ENCODE results near the gene DMTF1. TPM values are rescaled to one million over a fixed set of nuclear protein-coding genes. Genes with fewer than 3 reads are reported as not detected.

The DMTF1 gene
- total and polyA plus RNA-seq, 2 of the 8 experiments (the other 6 are each of a cell fraction or from before 2014, with no cell fraction given), result 86.0 to 115 TPM

GRCh38 chr7:87152897-87153641 is 816 bp downstream of the DMTF1 start:
- peak overlapping the region; percentile 73 to 78 for H3K4me2 ChIP-seq (ENCODE audit: insufficient read depth in 1 of 2, low read depth in 2 of 2, low read length in 2 of 2)
- no peak overlapping the region for H2BK20ac ChIP-seq (ENCODE audit: low read length)
- no peak overlapping the region for H3K23ac ChIP-seq (ENCODE audit: insufficient read length)
- H3K79me1 ChIP-seq (ENCODE audit: low read depth, low read length), result no peaks in the 10 kb centered on the region
- H3K23me2 ChIP-seq (ENCODE audit: low read depth, low read length), result peaks cover 2% of the 10 kb centered on the region; the same call in 1 of the 2 replicates
- peak overlapping the region; percentile 95 to 100 (median 98) for H3K9ac ChIP-seq (replicated peaks in 1 of 4; ENCODE audit: extremely low read depth in 1 of 4, low read depth in 3 of 4, low read length in 3 of 4)
- no peak overlapping the region for H2AFZ ChIP-seq (ENCODE audit: low read length)
- DNase-seq (ENCODE audit: low read depth in 1 of 2, low spot score in 2 of 2) (peak in 1 of 2 experiments; percentile 49), FAIRE-seq (no peak)
- no peak overlapping the region for H2BK120ac ChIP-seq (replicated peaks; ENCODE audit: low read depth, low read length)
- H3K4me3 ChIP-seq (ENCODE audit: extremely low read depth in 1 of 4, insufficient read depth in 2 of 4, low read depth in 3 of 4, low read length in 4 of 4), result peak overlapping the region; percentile 72 to 99 (median 82)
- peak overlapping the region; percentile 99 for H3K27ac ChIP-seq (ENCODE audit: low read depth, low read length)
- no peaks in the 10 kb centered on the region for H3K27me3 ChIP-seq (replicated peaks in 1 of 4; ENCODE audit: control insufficient read depth in 3 of 4, extremely low read depth in 1 of 4, insufficient read depth in 3 of 4, low read length in 3 of 4)
- peak overlapping the region; percentile 7; the same call in 1 of the 2 replicates for H2BK12ac ChIP-seq (ENCODE audit: low read depth, low read length)
- ChIA-PET POLR2A (ENCODE audit: partially characterized antibody) (interaction anchor here (0.6 to 4.3 kb wide), 45 partner anchors 9 to 515 kb away, joined by 3 to 40 read pairs (median 3); partner anchors contain the start of genes ELAPOR2 and TMEM243), CTCF (ENCODE audit: partially characterized antibody) (interaction anchor here (0.6 to 8.0 kb wide), 7 partner anchors 93 to 307 kb away, joined by 3 to 86 read pairs (median 5); partner anchors contain the start of gene ELAPOR2)
- peak overlapping the region; percentile 99 for H2BK5ac ChIP-seq (ENCODE audit: low read depth, low read length)
- peaks cover 0 to 19% (median 0%) of the 10 kb centered on the region in 4 experiments; a peak in 1 of 8 replicates for H3K36me3 ChIP-seq (ENCODE audit: control insufficient read depth in 2 of 4, insufficient read depth in 4 of 4, low read length in 3 of 4)
- no peak overlapping the region for H2BK15ac ChIP-seq (ENCODE audit: low read length)
- H3K14ac ChIP-seq (ENCODE audit: insufficient read length), result no peak overlapping the region
- peak overlapping the region; percentile 100; the same call in 1 of the 2 replicates for H4K8ac ChIP-seq (ENCODE audit: extremely low read depth, insufficient read depth, low read length)
- H3K18ac ChIP-seq (ENCODE audit: extremely low read depth, low read length), result no peak overlapping the region; the same call in 1 of the 2 replicates
- H3K79me2 ChIP-seq (ENCODE audit: control insufficient read depth in 1 of 2, insufficient read depth in 2 of 2, low read length in 2 of 2), result peaks cover 32 to 57% of the 10 kb centered on the region in 2 experiments; a peak in 3 of 4 replicates
- peak overlapping the region; percentile 88 for H4K5ac ChIP-seq (ENCODE audit: insufficient read length, low read depth, low read length)
- peaks cover 0 to 3% (median 0%) of the 10 kb centered on the region in 4 experiments; a peak in 2 of 7 replicates for H3K4me1 ChIP-seq (replicated peaks in 1 of 4; ENCODE audit: control insufficient read depth in 3 of 4, insufficient read depth in 4 of 4, low read length in 3 of 4)
- H4K91ac ChIP-seq (replicated peaks; ENCODE audit: insufficient read length, low read length), result no peak overlapping the region
- TF ChIP-seq ASH2L (IDR thresholded peaks at IDR 0.05; ENCODE audit: low read length), result peak; percentile 42
- no peak for TF ChIP-seq MAX (IDR thresholded peaks at IDR 0.05)
- TF ChIP-seq SIN3A (conservative IDR thresholded peaks at IDR 0.05 in 1 of 2, IDR thresholded peaks at IDR 0.05 in 1 of 2; ENCODE audit: low read depth in 1 of 2, low read length in 2 of 2), result 0 out of 4 replicates have a peak, but pooled peaks of 1 of the 2 experiments have one; percentile 11
- TF ChIP-seq TBP (IDR thresholded peaks at IDR 0.05; ENCODE audit: low read depth, low read length), result peak; percentile 4; the same call in 1 of the 2 replicates
- TF ChIP-seq CHD1 (IDR thresholded peaks at IDR 0.05; ENCODE audit: low read depth, low read length), result no peak
- H3K9me3 ChIP-seq (ENCODE audit: insufficient read depth in 2 of 2, low read depth in 1 of 2, low read length in 1 of 2), result no peaks in the 10 kb centered on the region
- H4K20me1 ChIP-seq (replicated peaks in 1 of 2; ENCODE audit: control insufficient read depth in 1 of 2, insufficient read depth in 2 of 2, low read length in 2 of 2), result peaks cover 0 to 4% of the 10 kb centered on the region in 2 experiments
- peak overlapping the region; percentile 8 for H3K4ac ChIP-seq (replicated peaks; ENCODE audit: insufficient read length, low read depth, low read length)
- WGBS, 2 experiments (ENCODE audit: extremely low coverage in 1 of 2, insufficient coverage in 1 of 2, insufficient read length in 1 of 2, insufficient replicate concordance in 2 of 2, low coverage in 1 of 2, low lambda C conversion rate in 2 of 2, missing lambda C conversion rate in 1 of 2), result 0% methylated on average over 22 of the region's 25 CpGs; no CpG with 5 or more reads in 1 of the 2 experiments
- no peak overlapping the region for H2AK5ac ChIP-seq (ENCODE audit: low read depth, low read length)
- peak overlapping the region; percentile 89 for H3K56ac ChIP-seq (replicated peaks; ENCODE audit: insufficient read length, low read depth, low read length)
